GM19324 (cell line): ENCODE measurements around the gene EVX2.

Experiments
- ATAC-seq: cut with Tn5 transposase; IDR thresholded peaks from one replicate; pipeline ENCODE4 v1.9.1; 2021; ENCODE audit warnings: mild to moderate bottlenecking, moderate library complexity; ENCODE audit not compliant: unreplicated experiment, low FRiP score

Gene EVX2

DNA sequence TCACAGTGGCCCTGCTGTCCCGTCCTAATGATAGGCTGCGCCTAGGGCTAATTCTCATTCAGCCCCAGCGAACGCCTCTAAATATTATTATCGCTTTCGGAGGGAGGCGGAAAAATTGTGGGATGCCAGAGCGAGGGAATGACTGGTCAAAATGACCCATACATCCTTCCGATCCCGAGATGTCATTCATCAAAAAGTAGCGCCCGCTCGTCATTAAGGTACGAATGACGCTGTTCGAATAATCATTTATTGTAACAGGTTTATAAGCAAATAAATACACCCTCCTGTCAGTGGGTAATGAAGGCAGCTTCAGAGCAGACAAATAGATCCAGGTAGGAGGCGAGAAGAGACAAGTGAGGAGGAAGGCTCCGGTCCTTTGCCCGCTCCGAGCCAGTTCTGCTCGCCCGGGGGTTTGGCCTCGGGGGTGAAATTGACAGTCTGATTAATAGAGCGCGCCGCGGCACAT lies at the start of gene EVX2:
TSS of gene EVX2 (minus strand) at position 167 of the 466 bp plus-strand sequence. CDS start 186 bp downstream, outside the sequence.
- no peak for ATAC-seq

- no peak for ATAC-seq
Measured at GRCh38 chr2:176133389-176133788, 49.6 kb upstream of the EVX2 start.

- ATAC-seq = no peak
Measured at GRCh38 chr2:176132205-176133171, 48.7 kb upstream of the EVX2 start.

DNA sequence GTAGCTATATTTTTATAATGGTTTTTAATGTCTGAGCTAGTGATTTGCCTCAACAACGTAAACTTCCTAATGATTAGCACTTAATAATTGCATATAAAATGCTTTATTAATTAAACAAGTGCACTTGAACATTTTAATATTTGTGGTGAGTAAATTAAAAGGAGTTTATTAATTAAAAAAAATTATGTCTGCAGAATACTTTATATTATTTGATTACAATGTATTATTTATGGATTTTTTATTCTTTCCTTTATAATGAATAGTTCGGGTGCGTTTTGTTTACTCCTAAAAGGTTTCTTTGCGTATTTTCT lies 48.0 kb upstream of the EVX2 start:
- ATAC-seq = no peak

DNA sequence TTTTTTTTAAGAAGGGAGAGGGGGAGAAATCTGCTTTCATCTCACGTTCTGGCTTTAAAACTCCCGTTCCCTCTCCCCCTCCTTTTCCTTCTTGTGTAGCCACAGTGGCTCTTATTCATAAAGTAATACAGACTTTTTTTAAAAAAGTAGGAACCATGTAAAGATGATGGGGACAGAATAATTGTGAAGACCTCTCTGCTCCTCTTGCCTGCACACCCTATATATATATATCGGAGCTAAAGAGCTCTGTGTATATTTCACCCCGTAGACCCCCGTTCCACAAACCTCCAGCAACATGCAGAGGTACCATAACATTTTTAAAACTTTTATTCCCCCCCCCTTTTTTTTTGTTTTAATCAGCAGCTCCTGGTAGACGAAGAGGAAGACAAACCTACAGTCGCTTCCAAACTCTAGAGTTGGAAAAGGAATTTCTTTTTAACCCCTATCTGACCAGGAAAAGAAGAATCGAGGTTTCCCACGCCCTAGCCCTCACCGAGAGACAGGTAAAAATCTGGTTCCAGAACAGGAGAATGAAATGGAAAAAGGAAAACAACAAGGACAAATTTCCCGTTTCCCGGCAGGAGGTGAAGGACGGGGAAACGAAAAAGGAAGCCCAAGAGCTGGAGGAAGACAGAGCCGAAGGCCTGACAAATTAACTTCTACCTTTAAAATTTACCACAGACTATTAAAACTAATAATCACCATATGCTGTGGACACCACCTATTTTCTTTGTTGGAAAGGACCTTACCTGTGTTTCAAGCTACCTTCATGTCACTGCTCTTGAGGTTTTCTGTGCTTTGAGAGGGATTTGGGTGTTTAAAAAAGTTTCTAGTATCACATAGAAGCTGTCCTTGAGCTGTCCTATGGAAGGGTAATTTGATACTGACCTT lies 47.4 kb upstream of the EVX2 start:
- no peak for ATAC-seq

- ATAC-seq = no peak
Measured at GRCh38 chr2:176130147-176130956, 46.6 kb upstream of the EVX2 start.

GRCh38 chr2:176129813-176130146 lies 46.0 kb upstream of the EVX2 start:
- no peak for ATAC-seq

GRCh38 chr2:176128982-176129796 lies 45.4 kb upstream of the EVX2 start, which contains the start of gene HOXD8:
Gene HOXD8 (plus strand): TSS chr2:176129705. CDS start chr2:176130367, 662 bp downstream.
- no peak for ATAC-seq

DNA sequence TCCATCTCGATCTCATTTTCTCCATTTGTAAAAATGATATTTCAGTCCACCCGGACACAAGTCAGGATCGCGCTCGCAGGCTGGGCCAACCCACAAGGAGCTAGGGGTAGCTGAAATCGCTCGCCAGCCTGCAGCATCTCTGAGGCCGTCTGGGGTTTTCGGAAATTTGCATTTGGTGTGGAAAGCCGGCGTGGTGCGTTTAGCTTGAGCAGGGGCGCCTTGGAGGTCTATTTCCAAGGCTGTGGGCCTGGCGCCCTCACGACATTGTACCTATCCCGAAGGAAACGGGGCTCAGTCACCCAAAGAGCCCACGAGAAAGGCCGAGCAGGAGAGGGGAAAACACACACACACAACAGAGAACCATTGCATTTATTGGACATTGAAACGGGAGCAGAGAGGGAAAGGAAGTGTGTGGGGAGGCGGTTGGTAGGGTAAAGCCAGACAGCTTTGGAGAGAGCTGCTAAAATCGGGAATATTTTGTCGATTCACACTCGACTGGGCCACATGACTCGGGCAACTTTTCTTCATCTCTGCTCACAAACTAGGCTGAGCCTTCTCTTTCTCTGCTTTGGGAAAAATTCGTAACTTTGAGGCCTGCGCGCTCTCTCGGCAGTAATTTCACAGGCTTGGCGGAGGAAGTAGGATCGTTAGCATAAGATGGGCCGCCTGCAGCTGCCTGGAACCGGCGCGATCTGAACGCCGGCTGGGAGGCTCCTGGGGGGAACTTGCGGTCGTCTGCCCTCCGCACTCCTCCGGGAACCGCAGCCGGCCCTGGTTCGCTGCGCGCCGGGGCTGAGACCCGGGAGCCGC lies 44.6 kb upstream of the EVX2 start:
- ATAC-seq = no peak

DNA sequence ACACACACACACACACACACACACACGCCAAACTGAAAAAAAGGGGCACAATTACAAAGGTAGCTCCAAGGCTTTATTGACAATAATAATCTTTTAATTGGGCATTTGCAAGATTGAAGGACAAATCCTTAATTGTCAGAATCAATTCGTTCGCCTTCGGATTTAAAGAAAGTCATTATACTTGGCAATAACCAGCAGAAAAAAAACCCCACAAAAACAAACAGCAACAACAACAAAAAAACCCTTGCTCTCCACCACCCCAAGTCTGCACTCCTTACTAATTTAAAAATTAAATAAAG lies 44.0 kb upstream of the EVX2 start:
- ATAC-seq = no peak

DNA sequence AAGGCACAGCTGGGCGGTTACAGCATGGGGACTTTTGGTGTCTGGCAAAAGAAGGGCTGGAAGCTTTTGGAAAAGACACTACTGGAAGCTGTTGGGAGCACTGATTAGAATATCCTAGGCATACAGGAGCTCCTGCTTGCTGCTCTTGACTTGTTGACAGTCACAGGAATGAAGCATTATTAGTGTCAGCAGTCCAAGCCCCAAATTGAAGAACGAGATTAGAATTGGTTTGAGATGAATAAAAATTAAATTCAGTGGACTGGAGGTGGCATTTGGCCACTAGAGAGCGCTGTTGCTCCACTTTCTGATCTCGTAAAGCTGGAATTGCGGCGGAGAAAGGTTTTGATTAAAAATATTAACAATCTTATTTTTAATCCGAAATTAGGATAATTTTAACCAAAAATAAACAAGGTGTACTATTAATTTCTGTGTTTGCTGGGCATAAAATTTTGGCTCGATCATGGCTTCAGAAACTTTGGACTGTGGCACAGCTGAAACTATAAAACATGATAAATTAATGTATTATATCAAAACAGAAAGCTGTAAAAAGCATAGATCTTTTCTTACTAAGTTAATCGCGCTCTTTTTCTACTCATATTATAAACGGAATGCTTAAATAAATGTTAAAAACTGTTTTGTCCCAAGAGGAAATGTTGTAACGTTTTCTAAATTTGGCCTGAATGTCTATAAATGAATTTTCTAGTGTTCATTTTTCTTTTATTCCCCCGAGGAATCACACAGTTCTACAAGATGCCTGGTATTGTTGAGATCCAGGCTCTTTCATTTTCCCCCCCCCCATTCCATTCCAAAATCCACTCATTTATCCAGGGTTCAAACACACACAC lies 43.4 kb upstream of the EVX2 start:
- ATAC-seq = no peak

GRCh38 chr2:176125772-176126054 lies 42.0 kb upstream of the EVX2 start:
- no peak for ATAC-seq

DNA sequence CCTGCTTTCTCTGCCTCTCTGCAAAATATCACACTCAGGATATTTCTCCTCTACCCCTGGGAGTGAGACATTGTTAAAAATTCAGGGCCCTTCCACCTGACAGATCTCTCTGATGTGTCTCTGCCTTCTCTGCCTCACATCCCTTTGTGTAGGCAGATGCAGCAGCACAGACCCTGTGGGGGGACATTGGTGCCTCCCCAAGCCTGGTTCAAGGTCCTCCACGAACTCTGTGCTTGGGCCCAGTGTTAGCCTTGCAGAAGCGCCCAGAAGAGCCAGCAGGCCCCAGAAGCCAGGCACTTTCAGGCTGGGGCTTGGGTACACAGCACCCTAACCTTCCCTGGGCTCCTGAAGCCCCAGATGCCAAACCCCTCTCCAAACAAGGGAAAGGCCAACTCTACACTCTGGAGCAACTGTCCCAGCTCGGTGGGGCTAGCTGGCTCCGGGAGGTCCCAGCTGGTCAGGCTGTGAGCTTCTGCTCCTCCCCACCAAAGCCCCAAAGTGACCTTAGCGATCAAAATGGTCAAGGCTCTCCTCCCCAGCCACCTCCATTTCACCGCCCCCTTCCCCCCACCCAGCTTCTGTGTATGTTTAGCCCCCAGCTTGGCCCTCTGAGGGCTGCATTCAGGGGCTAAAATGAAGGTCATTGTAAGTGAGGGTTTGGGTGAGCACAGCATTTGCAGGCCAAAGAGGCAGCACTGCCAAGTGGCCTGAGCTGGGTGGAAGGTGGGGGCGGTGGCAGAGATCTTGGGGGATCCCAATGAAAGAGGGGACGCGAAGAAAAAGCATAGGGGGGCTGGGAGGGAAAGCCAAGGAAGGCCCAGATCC lies 41.4 kb upstream of the EVX2 start:
- ATAC-seq = no peak

- ATAC-seq = no peak
Measured at GRCh38 chr2:176124110-176124946, 40.6 kb upstream of the EVX2 start.

GRCh38 chr2:176123411-176124109 lies 39.8 kb upstream of the EVX2 start:
- ATAC-seq = no peak
